ENCODE results near the gene CD69.
A peak's percentile ranks its signal among the peaks of the same experiment; 100 is the strongest.
"Not testable (repeated sequence)": the region's sequence is repeated elsewhere in the genome, so short reads cannot be mapped to it uniquely, and the experiment has no call there.

Gene CD69

GRCh38 chr12:9750276-9751203 is 10.2 kb downstream of the CD69 start:
- no peak for TF ChIP-seq GATA1 (IDR thresholded peaks at IDR 0.05; ENCODE audit: low read depth, low read length)
- TF ChIP-seq POLR2A (IDR thresholded peaks at IDR 0.05; ENCODE audit: low read length): no peak
- DNase-seq: peak; percentile 74 to 78

GRCh38 chr12:9749640-9750039 is 11.1 kb downstream of the CD69 start:
- no peak for DNase-seq
- TF ChIP-seq GATA1 (IDR thresholded peaks at IDR 0.05; ENCODE audit: low read depth, low read length) (no peak), POLR2A (IDR thresholded peaks at IDR 0.05; ENCODE audit: low read length) (no peak)

GRCh38 chr12:9745199-9745598 is 15.5 kb downstream of the CD69 start:
- no peak for TF ChIP-seq POLR2A (IDR thresholded peaks at IDR 0.05; ENCODE audit: low read length)
- no peak for TF ChIP-seq GATA1 (IDR thresholded peaks at IDR 0.05; ENCODE audit: low read depth, low read length)
- no peak for DNase-seq

GRCh38 chr12:9742661-9743060 is 18.0 kb downstream of the CD69 start:
- TF ChIP-seq POLR2A (IDR thresholded peaks at IDR 0.05; ENCODE audit: low read length) (no peak), GATA1 (IDR thresholded peaks at IDR 0.05; ENCODE audit: low read depth, low read length) (no peak)
- no peak for DNase-seq

GRCh38 chr12:9741726-9742125 is 19.0 kb downstream of the CD69 start:
- TF ChIP-seq POLR2A (IDR thresholded peaks at IDR 0.05; ENCODE audit: low read length) (no peak), GATA1 (IDR thresholded peaks at IDR 0.05; ENCODE audit: low read depth, low read length) (no peak)

GRCh38 chr12:9740106-9740750 is 20.5 kb downstream of the CD69 start:
- DNase-seq: no peak
- TF ChIP-seq POLR2A (IDR thresholded peaks at IDR 0.05; ENCODE audit: low read length) (peak; percentile 18), GATA1 (IDR thresholded peaks at IDR 0.05; ENCODE audit: low read depth, low read length) (no peak)

More at GRCh38 chr12:9741726-9742125, 19.0 kb downstream of the CD69 start:
- DNase-seq: no peak

GRCh38 chr12:9739404-9740105 is 21.1 kb downstream of the CD69 start:
- TF ChIP-seq POLR2A (IDR thresholded peaks at IDR 0.05; ENCODE audit: low read length): peak; percentile 28
- peak in 1 of 2 experiments; percentile 4 for DNase-seq

- not testable (repeated sequence) for DNase-seq
Measured at GRCh38 chr12:9738905-9739304, 21.8 kb downstream of the CD69 start.

GRCh38 chr12:9736936-9737705 is 23.6 kb downstream of the CD69 start:
- no peak for DNase-seq
- no peak for TF ChIP-seq POLR2A (IDR thresholded peaks at IDR 0.05; ENCODE audit: low read length)

GRCh38 chr12:9735601-9736000 is 25.1 kb downstream of the CD69 start:
- no peak for DNase-seq
- TF ChIP-seq GATA1 (IDR thresholded peaks at IDR 0.05; ENCODE audit: low read depth, low read length) (no peak), POLR2A (IDR thresholded peaks at IDR 0.05; ENCODE audit: low read length) (no peak)

GRCh38 chr12:9732921-9733461 is 27.7 kb downstream of the CD69 start, which contains the start of gene CLECL1:
Gene CLECL1 (minus strand): TSS chr12:9733097.
- TF ChIP-seq GATA1 (IDR thresholded peaks at IDR 0.05; ENCODE audit: low read depth, low read length): no peak
- TF ChIP-seq POLR2A (IDR thresholded peaks at IDR 0.05; ENCODE audit: low read length): no peak
- no peak for DNase-seq

- TF ChIP-seq POLR2A (IDR thresholded peaks at IDR 0.05; ENCODE audit: low read length) (no peak), GATA1 (IDR thresholded peaks at IDR 0.05; ENCODE audit: low read depth, low read length) (no peak)
Measured at GRCh38 chr12:9731797-9732196, 28.9 kb downstream of the CD69 start.

GRCh38 chr12:9731393-9731792 is 29.3 kb downstream of the CD69 start:
- TF ChIP-seq GATA1 (IDR thresholded peaks at IDR 0.05; ENCODE audit: low read depth, low read length) (no peak), POLR2A (IDR thresholded peaks at IDR 0.05; ENCODE audit: low read length) (no peak)
- no peak for DNase-seq

More at GRCh38 chr12:9731797-9732196, 28.9 kb downstream of the CD69 start:
- peak in 1 of 2 experiments; percentile 5 for DNase-seq

Measured in erythroblast (primary cell).